ENCODE measurements around the gene ADD1. TPM values are rescaled to one million over a fixed set of nuclear protein-coding genes. Genes with fewer than 3 reads are reported as not detected.

Gene ADD1
- polyA plus RNA-seq, 1 experiment = 149 TPM

- Histone ChIP-seq H3K9me3 (ENCODE audit: control insufficient read depth, insufficient read depth, low read length) (peaks cover 13% of the 10 kb centered on the region; the same call in 1 of the 2 replicates), H3K27ac (ENCODE audit: low read depth, low read length) (no peak overlapping the region), H3K4me3 (ENCODE audit: low read depth, low read length) (no peak overlapping the region), H3K27me3 (ENCODE audit: control insufficient read depth, insufficient read depth, low read length) (no peaks in the 10 kb centered on the region)
- ChIA-PET CTCF (interaction anchor here (0.6 kb wide), 1 partner anchor 95 kb away, joined by 9 read pairs; no protein-coding TSS in a partner anchor), POLR2A (no interaction called here)
- no peak for DNase-seq (ENCODE audit: low read depth, low spot score)
- no peak for TF ChIP-seq CTCF (IDR thresholded peaks at IDR 0.05; ENCODE audit: low read depth, low read length)
Measured at GRCh38 chr4:2823671-2824328, 19.8 kb upstream of the ADD1 start.

- Histone ChIP-seq H3K4me3 (ENCODE audit: low read depth, low read length) (no peak overlapping the region), H3K27me3 (ENCODE audit: control insufficient read depth, insufficient read depth, low read length) (no peaks in the 10 kb centered on the region), H3K9me3 (ENCODE audit: control insufficient read depth, insufficient read depth, low read length) (peaks cover 13% of the 10 kb centered on the region; the same call in 1 of the 2 replicates), H3K27ac (ENCODE audit: low read depth, low read length) (no peak overlapping the region)
- DNase-seq (ENCODE audit: low read depth, low spot score) = no peak
- no peak for TF ChIP-seq CTCF (IDR thresholded peaks at IDR 0.05; ENCODE audit: low read depth, low read length)
- CTCF ChIA-PET = interaction anchor here (0.6 kb wide), 1 partner anchor 96 kb away, joined by 9 read pairs; no protein-coding TSS in a partner anchor
- POLR2A ChIA-PET = no interaction called here
Measured at GRCh38 chr4:2824329-2824835, 19.3 kb upstream of the ADD1 start.

- ChIA-PET CTCF (no interaction called here), POLR2A (no interaction called here)
- Histone ChIP-seq H3K27ac (ENCODE audit: low read depth, low read length) (no peak overlapping the region), H3K9me3 (ENCODE audit: control insufficient read depth, insufficient read depth, low read length) (peaks cover 13% of the 10 kb centered on the region; the same call in 1 of the 2 replicates), H3K4me3 (ENCODE audit: low read depth, low read length) (no peak overlapping the region), H3K27me3 (ENCODE audit: control insufficient read depth, insufficient read depth, low read length) (no peaks in the 10 kb centered on the region)
- no peak for DNase-seq (ENCODE audit: low read depth, low spot score)
- TF ChIP-seq CTCF (IDR thresholded peaks at IDR 0.05; ENCODE audit: low read depth, low read length) = no peak
Measured at GRCh38 chr4:2824836-2825381, 18.7 kb upstream of the ADD1 start.

GRCh38 chr4:2825740-2826139 lies 17.9 kb upstream of the ADD1 start:
- no peak overlapping the region for H3K27ac ChIP-seq (ENCODE audit: low read depth, low read length)
- CTCF ChIA-PET = no interaction called here
- no peaks in the 10 kb centered on the region for H3K27me3 ChIP-seq (ENCODE audit: control insufficient read depth, insufficient read depth, low read length)
- no peak overlapping the region for H3K4me3 ChIP-seq (ENCODE audit: low read depth, low read length)
- POLR2A ChIA-PET = no interaction called here
- DNase-seq (ENCODE audit: low read depth, low spot score) = no peak
- H3K9me3 ChIP-seq (ENCODE audit: control insufficient read depth, insufficient read depth, low read length) = peaks cover 13% of the 10 kb centered on the region; the same call in 1 of the 2 replicates
- TF ChIP-seq CTCF (IDR thresholded peaks at IDR 0.05; ENCODE audit: low read depth, low read length) = no peak
